ENCODE data around the gene DDA1. TPM values are rescaled to one million over a fixed set of nuclear protein-coding genes. Genes with fewer than 3 reads are reported as not detected.
A peak's percentile ranks its signal among the peaks of the same experiment; 100 is the strongest.
"Not testable (repeated sequence)": the region's sequence is repeated elsewhere in the genome, so short reads cannot be mapped to it uniquely, and the experiment has no call there.

The DDA1 gene
- total RNA-seq, 4 donors from 2014 or later, result 15.2 to 37.2 (median 23.9) TPM

DNA sequence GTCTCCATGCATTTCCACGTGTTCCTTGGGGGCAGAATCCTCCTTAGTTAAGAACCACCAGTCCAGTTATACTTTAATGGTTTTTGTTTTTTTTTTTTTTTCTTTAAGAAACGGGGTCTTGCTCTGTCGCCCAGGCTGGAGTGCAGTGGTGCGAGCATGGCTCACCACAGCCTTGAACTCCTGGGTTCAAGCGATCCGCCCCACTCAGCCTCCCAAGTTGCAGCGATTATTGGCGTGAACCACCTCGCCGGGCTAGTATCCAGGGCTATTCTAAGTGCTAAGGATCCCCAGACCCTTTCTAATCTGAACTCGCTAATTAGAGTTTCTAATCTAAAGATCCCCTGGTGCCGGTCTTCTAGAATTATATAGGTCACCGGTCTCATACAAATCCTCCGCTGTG is 15.8 kb upstream of the DDA1 start:
- no peak for DNase-seq
- no peaks in the 10 kb centered on the region for H3K27me3 ChIP-seq
- no peaks in the 10 kb centered on the region for H3K36me3 ChIP-seq
- TF ChIP-seq POLR2A (IDR thresholded peaks at IDR 0.05) (no peak), CTCF (IDR thresholded peaks at IDR 0.05) (no peak)
- H3K9me3 ChIP-seq, result no peaks in the 10 kb centered on the region
- no peak overlapping the region for H3K4me3 ChIP-seq
- no peak overlapping the region for H3K27ac ChIP-seq
- H3K4me1 ChIP-seq, result peaks cover 0 to 4% (median 2%) of the 10 kb centered on the region in 4 donors

DNA sequence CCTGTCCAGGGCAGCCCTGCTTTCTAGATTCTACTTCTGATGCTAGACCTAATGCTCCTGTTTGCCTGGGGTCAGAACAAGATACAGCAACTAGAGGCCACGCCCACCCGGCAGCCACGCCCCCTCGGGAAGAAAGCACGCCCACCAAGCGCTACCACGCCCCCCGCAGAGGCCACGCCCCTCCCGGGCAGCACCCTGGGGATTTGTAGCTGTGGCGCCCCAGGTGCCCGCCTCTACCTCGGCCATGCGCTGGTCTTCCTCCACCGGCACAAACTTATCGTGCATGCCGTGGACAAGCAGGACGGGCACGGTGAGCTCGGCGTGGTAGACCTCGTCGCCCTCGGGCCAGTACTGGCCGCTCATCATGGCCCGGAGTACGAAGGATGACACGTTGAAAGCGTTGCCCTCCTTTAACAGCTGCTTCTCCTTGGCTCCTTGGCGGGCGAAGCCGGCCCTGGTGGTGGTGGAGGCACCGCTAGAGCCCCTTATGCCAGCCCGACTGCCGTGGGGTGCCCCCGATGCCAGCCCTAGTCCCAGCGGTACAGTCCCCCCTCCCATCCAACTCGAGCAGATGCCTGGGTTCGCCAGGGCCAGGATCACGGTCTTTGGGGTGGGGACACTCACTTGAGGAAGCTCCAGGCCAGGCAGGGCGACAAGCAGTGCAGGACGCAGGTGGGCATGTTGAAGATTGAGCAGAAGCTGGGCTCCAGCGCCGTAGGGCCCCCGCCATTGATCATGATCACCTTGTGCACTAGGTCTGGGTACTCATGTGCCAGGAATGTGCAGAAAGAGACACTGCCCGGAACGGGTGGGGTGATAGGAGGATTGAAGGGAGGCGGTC is 15.1 kb upstream of the DDA1 start:
- DNase-seq, result peak; percentile 35 to 65 (median 61)
- no peaks in the 10 kb centered on the region for H3K9me3 ChIP-seq
- no peaks in the 10 kb centered on the region for H3K27me3 ChIP-seq
- H3K27ac ChIP-seq, result no peak overlapping the region
- no peak for TF ChIP-seq POLR2A (IDR thresholded peaks at IDR 0.05)
- TF ChIP-seq CTCF (IDR thresholded peaks at IDR 0.05), result no peak
- H3K4me3 ChIP-seq, result no peak overlapping the region
- H3K36me3 ChIP-seq, result no peaks in the 10 kb centered on the region
- H3K4me1 ChIP-seq, result peaks cover 0 to 4% (median 2%) of the 10 kb centered on the region in 4 donors

- H3K27me3 ChIP-seq, H3K9me3 ChIP-seq, H3K36me3 ChIP-seq, DNase-seq, H3K27ac ChIP-seq, H3K4me3 ChIP-seq, H3K4me1 ChIP-seq: not testable (repeated sequence)
Measured at GRCh38 chr19:17295551-17295950, 13.8 kb upstream of the DDA1 start.

DNA sequence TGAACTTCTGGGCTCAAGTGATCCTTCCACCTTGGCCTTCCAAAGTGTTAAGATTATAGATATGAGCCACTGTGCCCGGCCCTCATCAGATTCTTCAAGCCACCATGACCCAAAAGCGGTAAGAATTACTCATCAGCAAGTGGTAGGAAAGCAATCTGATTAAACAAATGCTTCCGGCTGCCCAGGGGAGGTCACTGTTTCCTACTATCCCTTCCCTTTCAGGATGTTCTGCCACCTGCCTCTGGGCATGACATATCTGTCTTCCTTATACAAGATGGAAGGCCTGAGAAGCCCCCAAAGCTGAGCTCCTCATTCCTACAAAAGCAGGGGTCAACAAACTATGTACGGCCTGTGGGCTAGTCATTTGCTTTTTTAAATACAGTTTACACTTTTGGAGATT is 13.1 kb upstream of the DDA1 start:
- no peak for TF ChIP-seq POLR2A (IDR thresholded peaks at IDR 0.05)
- no peak for TF ChIP-seq CTCF (IDR thresholded peaks at IDR 0.05)
- DNase-seq, result no peak
- Histone ChIP-seq H3K4me3 (no peak overlapping the region), H3K4me1 (peaks cover 0 to 4% (median 2%) of the 10 kb centered on the region in 4 donors), H3K27me3 (no peaks in the 10 kb centered on the region), H3K9me3 (no peaks in the 10 kb centered on the region), H3K27ac (no peak overlapping the region), H3K36me3 (peaks cover 0 to 7% (median 0%) of the 10 kb centered on the region in 3 donors)

GRCh38 chr19:17296976-17297375 is 12.4 kb upstream of the DDA1 start:
- Histone ChIP-seq H3K27me3 (no peaks in the 10 kb centered on the region), H3K4me3 (no peak overlapping the region), H3K4me1 (peaks cover 0 to 3% (median 1%) of the 10 kb centered on the region in 4 donors), H3K36me3 (peaks cover 0 to 7% (median 0%) of the 10 kb centered on the region in 3 donors), H3K27ac (no peak overlapping the region), H3K9me3 (no peaks in the 10 kb centered on the region)
- no peak for DNase-seq
- TF ChIP-seq POLR2A (IDR thresholded peaks at IDR 0.05) (no peak), CTCF (IDR thresholded peaks at IDR 0.05) (no peak)

- no peak for DNase-seq
- no peak overlapping the region for H3K27ac ChIP-seq
- H3K4me1 ChIP-seq, result peaks cover 0 to 28% (median 5%) of the 10 kb centered on the region in 4 donors
- TF ChIP-seq CTCF (IDR thresholded peaks at IDR 0.05) (no peak), POLR2A (IDR thresholded peaks at IDR 0.05) (no peak)
- H3K27me3 ChIP-seq, result no peaks in the 10 kb centered on the region
- no peak overlapping the region for H3K4me3 ChIP-seq
- peaks cover 0 to 7% (median 0%) of the 10 kb centered on the region in 3 donors for H3K36me3 ChIP-seq
- H3K9me3 ChIP-seq, result no peaks in the 10 kb centered on the region
Measured at GRCh38 chr19:17300992-17301619, 8.3 kb upstream of the DDA1 start.
